HG03378 (cell line): Measurements from ENCODE around the gene CCDC154.
"Not testable (repeated sequence)": the region's sequence is repeated elsewhere in the genome, so short reads cannot be mapped to it uniquely, and the experiment has no call there.

Experiments used
- ATAC-seq: cut with Tn5 transposase; IDR thresholded peaks from one replicate; pipeline ENCODE4 v1.9.1; 2021; ENCODE audit warnings: mild to moderate bottlenecking, moderate library complexity; ENCODE audit not compliant: unreplicated experiment

Gene CCDC154

GRCh38 chr16:1474082-1474795, 29.9 kb upstream of the CCDC154 start:
- ATAC-seq, result no peak

GRCh38 chr16:1472974-1473373, 28.6 kb upstream of the CCDC154 start:
- no peak for ATAC-seq

GRCh38 chr16:1471569-1472194, 27.3 kb upstream of the CCDC154 start:
- ATAC-seq, result no peak

GRCh38 chr16:1470481-1471251, 26.3 kb upstream of the CCDC154 start:
- ATAC-seq, result no peak

- no peak for ATAC-seq
These were observed 25.4 kb upstream of the CCDC154 start for GRCh38 chr16:1469693-1470201.

- not testable (repeated sequence) for ATAC-seq
These were observed 24.8 kb upstream of the CCDC154 start for GRCh38 chr16:1469141-1469540.

- no peak for ATAC-seq
These were observed 24.1 kb upstream of the CCDC154 start for GRCh38 chr16:1468426-1468810.

- ATAC-seq, result no peak
These were observed 22.7 kb upstream of the CCDC154 start for GRCh38 chr16:1466968-1467521.

GRCh38 chr16:1466054-1466453, 21.7 kb upstream of the CCDC154 start:
- ATAC-seq, result no peak

GRCh38 chr16:1465567-1465915, 21.2 kb upstream of the CCDC154 start:
- no peak for ATAC-seq

- ATAC-seq, result no peak
These were observed 20.7 kb upstream of the CCDC154 start for GRCh38 chr16:1464894-1465566.

- ATAC-seq, result no peak
These were observed 20.0 kb upstream of the CCDC154 start for GRCh38 chr16:1464196-1464893.

GRCh38 chr16:1461146-1461545, 16.8 kb upstream of the CCDC154 start:
- ATAC-seq, result no peak

- ATAC-seq, result no peak
These were observed 16.3 kb upstream of the CCDC154 start for GRCh38 chr16:1460602-1461138.

GRCh38 chr16:1459967-1460366, 15.6 kb upstream of the CCDC154 start:
- ATAC-seq, result no peak

GRCh38 chr16:1458977-1459341, 14.6 kb upstream of the CCDC154 start:
- no peak for ATAC-seq

- no peak for ATAC-seq
These were observed 14.1 kb upstream of the CCDC154 start for GRCh38 chr16:1458336-1458976.

GRCh38 chr16:1457489-1458245, 13.3 kb upstream of the CCDC154 start:
- ATAC-seq, result no peak

- no peak for ATAC-seq
These were observed 12.6 kb upstream of the CCDC154 start for GRCh38 chr16:1456951-1457350.
